ENCODE measurements around the gene INHBB.

DNA sequence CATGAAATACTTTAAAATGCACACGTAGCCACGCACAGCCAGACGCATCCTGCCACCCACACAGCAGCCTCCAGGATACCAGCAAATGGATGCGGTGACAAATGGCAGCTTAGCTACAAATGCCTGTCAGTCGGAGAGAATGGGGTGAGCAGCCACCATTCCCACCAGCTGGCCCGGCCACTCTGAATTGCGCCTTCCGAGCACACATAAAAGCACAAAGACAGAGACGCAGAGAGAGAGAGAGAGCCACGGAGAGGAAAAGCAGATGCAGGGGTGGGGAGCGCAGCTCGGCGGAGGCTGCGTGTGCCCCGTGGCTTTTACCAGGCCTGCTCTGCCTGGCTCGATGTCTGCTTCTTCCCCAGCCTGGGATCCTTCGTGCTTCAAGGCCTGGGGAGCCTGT is 4.1 kb downstream of the INHBB start:
- TF ChIP-seq, protein P1, sequence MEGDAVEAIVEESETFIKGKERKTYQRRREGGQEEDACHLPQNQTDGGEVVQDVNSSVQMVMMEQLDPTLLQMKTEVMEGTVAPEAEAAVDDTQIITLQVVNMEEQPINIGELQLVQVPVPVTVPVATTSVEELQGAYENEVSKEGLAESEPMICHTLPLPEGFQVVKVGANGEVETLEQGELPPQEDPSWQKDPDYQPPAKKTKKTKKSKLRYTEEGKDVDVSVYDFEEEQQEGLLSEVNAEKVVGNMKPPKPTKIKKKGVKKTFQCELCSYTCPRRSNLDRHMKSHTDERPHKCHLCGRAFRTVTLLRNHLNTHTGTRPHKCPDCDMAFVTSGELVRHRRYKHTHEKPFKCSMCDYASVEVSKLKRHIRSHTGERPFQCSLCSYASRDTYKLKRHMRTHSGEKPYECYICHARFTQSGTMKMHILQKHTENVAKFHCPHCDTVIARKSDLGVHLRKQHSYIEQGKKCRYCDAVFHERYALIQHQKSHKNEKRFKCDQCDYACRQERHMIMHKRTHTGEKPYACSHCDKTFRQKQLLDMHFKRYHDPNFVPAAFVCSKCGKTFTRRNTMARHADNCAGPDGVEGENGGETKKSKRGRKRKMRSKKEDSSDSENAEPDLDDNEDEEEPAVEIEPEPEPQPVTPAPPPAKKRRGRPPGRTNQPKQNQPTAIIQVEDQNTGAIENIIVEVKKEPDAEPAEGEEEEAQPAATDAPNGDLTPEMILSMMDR (conservative IDR thresholded peaks at IDR 0.05; ENCODE audit: low read depth, low read length): no peak
- TF ChIP-seq POLR2A (IDR thresholded peaks at IDR 0.05; ENCODE audit: low read depth, low read length): no peak
- TF ChIP-seq, protein P2, sequence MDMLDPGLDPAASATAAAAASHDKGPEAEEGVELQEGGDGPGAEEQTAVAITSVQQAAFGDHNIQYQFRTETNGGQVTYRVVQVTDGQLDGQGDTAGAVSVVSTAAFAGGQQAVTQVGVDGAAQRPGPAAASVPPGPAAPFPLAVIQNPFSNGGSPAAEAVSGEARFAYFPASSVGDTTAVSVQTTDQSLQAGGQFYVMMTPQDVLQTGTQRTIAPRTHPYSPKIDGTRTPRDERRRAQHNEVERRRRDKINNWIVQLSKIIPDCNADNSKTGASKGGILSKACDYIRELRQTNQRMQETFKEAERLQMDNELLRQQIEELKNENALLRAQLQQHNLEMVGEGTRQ (IDR thresholded peaks at IDR 0.05; ENCODE audit: low read depth, low read length): no peak
- TF ChIP-seq SMC3 (IDR thresholded peaks at IDR 0.05; ENCODE audit: low read depth, low read length): no peak
- no peak for TF ChIP-seq MAFK (IDR thresholded peaks at IDR 0.05; ENCODE audit: low read depth, low read length)
- no peak for TF ChIP-seq CEBPB (IDR thresholded peaks at IDR 0.05; ENCODE audit: low read depth, low read length)
- TF ChIP-seq ELK1 (IDR thresholded peaks at IDR 0.05; ENCODE audit: borderline replicate concordance, low read depth, low read length): no peak
- TF ChIP-seq NFE2L2 (IDR thresholded peaks at IDR 0.05; ENCODE audit: low read depth, low read length): no peak
- TF ChIP-seq RFX5 (IDR thresholded peaks at IDR 0.05; ENCODE audit: low read depth, low read length): no peak
- no peak for TF ChIP-seq RAD21 (IDR thresholded peaks at IDR 0.05; ENCODE audit: low read length)
- no peak for TF ChIP-seq FOS (IDR thresholded peaks at IDR 0.05; ENCODE audit: low read depth, low read length)
- TF ChIP-seq BHLHE40 (IDR thresholded peaks at IDR 0.05; ENCODE audit: low read depth, low read length): no peak
- TF ChIP-seq RCOR1 (IDR thresholded peaks at IDR 0.05; ENCODE audit: insufficient replicate concordance, low read length): no peak
- TF ChIP-seq MAZ (IDR thresholded peaks at IDR 0.05; ENCODE audit: borderline replicate concordance, low read depth, low read length): no peak

Measured in IMR-90 (cell line).